T-helper 2 cell treated with Interferon-gamma antibody and Interleukin-4, amounts not matched to agents 5 μg/mL and 100 μg/mL, for 36 hours (primary cell): ENCODE measurements around the gene PDE6A.
"Not testable (repeated sequence)": the region's sequence is repeated elsewhere in the genome, so short reads cannot be mapped to it uniquely, and the experiment has no call there.

Experiments used
- DNase-seq: peaks from one replicate; pipeline ENCODE4 v3.0.0; 2021; ENCODE audit warnings: low spot score
- H3K27ac Mint-ChIP-seq: one replicate; pipeline ENCODE4 v1.8.0; 2021; ENCODE audit warnings: mild to moderate bottlenecking, mixed read lengths
- H3K27me3 Mint-ChIP-seq: one replicate; pipeline ENCODE4 v1.8.0; 2021; ENCODE audit warnings: low read depth, mixed read lengths
- H3K36me3 Mint-ChIP-seq: one replicate; pipeline ENCODE4 v1.8.0; 2021; ENCODE audit warnings: low read depth, mixed read lengths
- H3K4me1 Mint-ChIP-seq: one replicate; pipeline ENCODE4 v1.8.0; 2021; ENCODE audit warnings: low read depth, mixed read lengths
- H3K4me3 Mint-ChIP-seq: one replicate; pipeline ENCODE4 v1.8.0; 2022; ENCODE audit warnings: mild to moderate bottlenecking, moderate library complexity, mixed read lengths
- H3K9me3 Mint-ChIP-seq: one replicate; pipeline ENCODE4 v1.8.0; 2021; ENCODE audit warnings: mixed read lengths

The PDE6A gene

DNA sequence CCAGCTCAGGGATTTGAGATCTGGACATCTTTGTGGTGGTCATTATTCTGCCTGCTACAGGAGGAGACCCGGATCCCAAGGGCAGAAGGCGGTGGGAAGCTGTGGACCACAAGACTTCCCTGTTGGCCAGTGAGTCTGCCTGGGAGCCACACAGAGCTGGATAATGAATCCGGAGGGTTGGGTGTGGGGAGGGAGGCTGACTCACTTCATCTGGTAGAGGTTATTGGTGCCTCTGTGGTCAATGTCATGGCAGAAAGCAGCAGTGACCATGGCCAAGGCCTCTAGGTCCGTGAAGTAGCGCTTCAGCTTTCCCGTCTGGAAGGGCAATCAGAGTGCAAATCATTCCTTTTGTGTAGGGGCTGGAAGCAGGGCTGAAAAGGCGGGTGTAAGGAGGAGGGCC lies 58.5 kb downstream of the PDE6A start:
- H3K27ac Mint-ChIP-seq: no peak overlapping the region
- peaks cover 7% of the 10 kb centered on the region for H3K27me3 Mint-ChIP-seq
- no peak overlapping the region for H3K4me3 Mint-ChIP-seq
- H3K4me1 Mint-ChIP-seq: no peaks in the 10 kb centered on the region
- no peaks in the 10 kb centered on the region for H3K9me3 Mint-ChIP-seq
- H3K36me3 Mint-ChIP-seq: no peaks in the 10 kb centered on the region
- DNase-seq: no peak

DNA sequence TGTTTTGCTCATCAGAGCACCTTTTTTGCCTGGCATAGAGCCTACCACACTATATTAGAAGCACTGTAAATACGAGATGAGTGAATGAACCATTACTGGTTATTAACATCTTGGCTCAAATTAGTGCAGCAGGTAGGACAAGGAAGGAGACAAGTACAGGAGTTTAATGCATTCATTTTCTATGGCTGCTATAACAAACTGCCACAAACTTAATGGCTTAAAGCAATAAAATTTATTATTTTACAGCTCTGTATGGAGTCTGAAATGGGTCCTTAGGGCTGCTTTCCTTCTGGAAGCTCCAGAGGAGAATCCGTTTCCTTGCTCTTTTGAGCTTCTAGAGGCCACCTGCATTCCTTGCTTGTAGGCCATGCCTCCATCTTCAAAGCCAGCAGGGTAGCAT lies 59.1 kb downstream of the PDE6A start:
- Mint-ChIP-seq H3K4me3 (no peak overlapping the region), H3K27ac (no peak overlapping the region)

DNA sequence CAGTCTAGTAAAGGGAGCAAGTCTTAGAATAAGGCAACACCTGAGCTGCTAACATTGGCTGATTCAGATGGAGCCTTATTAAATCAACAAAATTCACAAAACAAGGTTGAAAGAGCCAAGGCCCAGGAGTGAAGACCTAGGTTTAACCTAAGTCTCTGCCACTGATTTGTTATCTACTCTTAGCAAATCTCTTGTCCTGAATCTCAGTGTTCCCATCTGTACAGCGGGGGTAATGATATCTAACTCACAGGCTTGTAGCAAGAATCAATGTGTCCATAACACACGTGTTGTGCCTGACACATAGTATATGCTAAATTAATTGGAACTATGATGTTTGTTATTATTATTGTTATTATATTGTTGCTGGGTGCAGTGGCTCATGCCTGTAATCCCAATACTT lies 61.0 kb downstream of the PDE6A start:
- Mint-ChIP-seq H3K36me3 (no peaks in the 10 kb centered on the region), H3K4me1 (no peaks in the 10 kb centered on the region), H3K27me3 (peaks cover 6% of the 10 kb centered on the region), H3K4me3 (no peak overlapping the region), H3K27ac (no peak overlapping the region), H3K9me3 (no peaks in the 10 kb centered on the region)
- DNase-seq: no peak

More for the DNA sequence above, 59.1 kb downstream of the PDE6A start:
- Mint-ChIP-seq H3K4me1 (no peaks in the 10 kb centered on the region), H3K27me3 (peaks cover 7% of the 10 kb centered on the region), H3K9me3 (no peaks in the 10 kb centered on the region), H3K36me3 (no peaks in the 10 kb centered on the region)
- DNase-seq: no peak

- H3K9me3 Mint-ChIP-seq, H3K36me3 Mint-ChIP-seq, DNase-seq, H3K27me3 Mint-ChIP-seq, H3K4me1 Mint-ChIP-seq, H3K27ac Mint-ChIP-seq, H3K4me3 Mint-ChIP-seq: not testable (repeated sequence)
Observed at GRCh38 chr5:149882633-149883032, 62.0 kb downstream of the PDE6A start.

DNA sequence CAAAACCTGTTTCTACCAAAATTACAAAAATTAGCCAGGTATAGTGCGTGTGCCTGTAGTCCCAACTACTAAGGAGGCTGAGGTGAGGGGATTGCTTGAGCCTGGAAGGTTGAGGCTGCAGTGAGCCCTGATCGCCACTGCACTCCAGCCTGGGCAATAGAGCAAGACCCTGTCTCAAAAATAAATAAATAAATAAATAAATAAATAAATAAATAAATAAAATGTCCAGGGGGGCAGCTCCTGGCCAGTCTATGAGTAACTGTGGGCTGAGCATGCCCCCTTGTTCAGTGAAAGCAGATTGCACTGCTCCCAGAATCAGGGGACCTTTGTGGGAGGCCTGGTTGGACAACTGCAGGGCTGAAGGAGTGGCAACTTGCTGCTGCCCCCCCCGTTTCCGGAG lies 62.7 kb downstream of the PDE6A start:
- no peaks in the 10 kb centered on the region for H3K4me1 Mint-ChIP-seq
- H3K27ac Mint-ChIP-seq: no peak overlapping the region
- H3K4me3 Mint-ChIP-seq: no peak overlapping the region
- H3K9me3 Mint-ChIP-seq: no peaks in the 10 kb centered on the region
- peaks cover 5% of the 10 kb centered on the region for H3K27me3 Mint-ChIP-seq
- H3K36me3 Mint-ChIP-seq: no peaks in the 10 kb centered on the region
- no peak for DNase-seq

- Mint-ChIP-seq H3K27ac (no peak overlapping the region), H3K36me3 (no peaks in the 10 kb centered on the region), H3K4me1 (no peaks in the 10 kb centered on the region), H3K9me3 (no peaks in the 10 kb centered on the region), H3K4me3 (no peak overlapping the region), H3K27me3 (peaks cover 5% of the 10 kb centered on the region)
- no peak for DNase-seq
Observed at GRCh38 chr5:149881069-149881622, 63.4 kb downstream of the PDE6A start.

- not testable (repeated sequence) for H3K9me3 Mint-ChIP-seq, H3K4me1 Mint-ChIP-seq, H3K27me3 Mint-ChIP-seq, DNase-seq, H3K4me3 Mint-ChIP-seq, H3K36me3 Mint-ChIP-seq, H3K27ac Mint-ChIP-seq
Observed at GRCh38 chr5:149879593-149879992, 65.0 kb downstream of the PDE6A start.

DNA sequence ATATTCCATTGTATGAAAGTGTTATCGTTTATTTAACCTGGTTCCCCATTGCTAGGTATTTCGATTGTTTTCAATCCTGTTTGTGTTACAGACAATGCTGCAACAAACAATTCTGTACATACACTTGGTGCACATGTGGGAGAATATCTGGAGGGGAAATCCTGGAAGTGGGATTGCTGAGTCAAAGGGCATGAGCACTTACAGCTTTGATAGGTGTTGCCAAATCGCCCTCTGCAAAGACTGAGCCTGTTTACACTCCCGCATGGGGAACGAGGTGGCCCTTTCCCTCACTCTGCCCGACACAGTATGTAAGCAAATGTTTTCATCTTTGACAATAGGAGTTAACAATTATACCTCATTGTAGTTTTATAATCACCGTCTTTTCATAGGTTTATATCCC lies 66.2 kb downstream of the PDE6A start:
- no peak overlapping the region for H3K4me3 Mint-ChIP-seq
- H3K36me3 Mint-ChIP-seq: no peaks in the 10 kb centered on the region
- no peak overlapping the region for H3K27ac Mint-ChIP-seq
- H3K4me1 Mint-ChIP-seq: no peaks in the 10 kb centered on the region
- H3K9me3 Mint-ChIP-seq: no peaks in the 10 kb centered on the region
- peaks cover 3% of the 10 kb centered on the region for H3K27me3 Mint-ChIP-seq
- no peak for DNase-seq

GRCh38 chr5:149873896-149874295 lies 70.7 kb downstream of the PDE6A start:
- Mint-ChIP-seq H3K9me3 (no peaks in the 10 kb centered on the region), H3K4me1 (no peaks in the 10 kb centered on the region), H3K27me3 (peaks cover 4% of the 10 kb centered on the region), H3K4me3 (no peak overlapping the region), H3K36me3 (no peaks in the 10 kb centered on the region), H3K27ac (no peak overlapping the region)
- no peak for DNase-seq

DNA sequence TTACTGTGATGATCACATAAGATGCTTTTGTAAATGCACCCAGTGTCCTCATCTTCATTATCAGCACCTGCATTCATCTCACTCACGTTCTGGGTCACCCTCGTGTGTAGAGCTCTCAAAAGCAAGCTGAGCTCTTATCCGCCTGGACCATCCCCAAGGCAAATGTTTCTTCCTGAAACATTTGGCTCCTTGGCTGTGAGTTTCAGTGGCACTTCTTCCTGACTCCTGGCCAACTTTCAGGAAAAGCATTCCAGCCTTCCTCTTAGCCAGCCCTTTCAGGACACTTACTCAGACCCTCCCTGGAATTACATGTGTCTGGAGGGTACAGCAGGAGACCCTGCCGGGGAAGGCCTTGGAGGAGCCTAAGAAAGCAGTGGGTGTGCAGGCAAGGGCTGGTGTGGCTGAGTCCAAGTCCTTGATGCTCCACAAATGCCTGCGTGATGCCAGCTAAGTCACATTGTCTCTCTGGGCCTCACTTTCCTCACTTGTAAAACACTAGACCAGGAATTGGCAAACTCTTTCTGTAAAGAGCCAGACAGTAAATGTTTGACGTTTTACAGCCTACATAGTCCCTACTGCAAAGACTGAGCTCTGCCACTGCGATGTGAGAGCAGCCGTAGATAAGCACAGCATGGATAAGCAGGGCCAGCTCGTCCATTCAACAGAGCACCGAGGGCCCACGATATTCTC lies 72.1 kb downstream of the PDE6A start:
- Mint-ChIP-seq H3K4me3 (no peak overlapping the region), H3K27ac (no peak overlapping the region), H3K9me3 (no peaks in the 10 kb centered on the region), H3K27me3 (peaks cover 4% of the 10 kb centered on the region), H3K36me3 (no peaks in the 10 kb centered on the region), H3K4me1 (no peaks in the 10 kb centered on the region)
- no peak for DNase-seq

- H3K4me1 Mint-ChIP-seq: no peaks in the 10 kb centered on the region
- no peak for DNase-seq
- H3K4me3 Mint-ChIP-seq: no peak overlapping the region
- peaks cover 4% of the 10 kb centered on the region for H3K27me3 Mint-ChIP-seq
- no peaks in the 10 kb centered on the region for H3K9me3 Mint-ChIP-seq
- no peaks in the 10 kb centered on the region for H3K36me3 Mint-ChIP-seq
- no peak overlapping the region for H3K27ac Mint-ChIP-seq
Observed at GRCh38 chr5:149871471-149871870, 73.1 kb downstream of the PDE6A start.

GRCh38 chr5:149870697-149871096 lies 73.9 kb downstream of the PDE6A start:
- peaks cover 4% of the 10 kb centered on the region for H3K27me3 Mint-ChIP-seq
- H3K36me3 Mint-ChIP-seq: no peaks in the 10 kb centered on the region
- no peak for DNase-seq
- H3K27ac Mint-ChIP-seq: no peak overlapping the region
- no peaks in the 10 kb centered on the region for H3K4me1 Mint-ChIP-seq
- no peaks in the 10 kb centered on the region for H3K9me3 Mint-ChIP-seq
- no peak overlapping the region for H3K4me3 Mint-ChIP-seq

GRCh38 chr5:149870232-149870631 lies 74.4 kb downstream of the PDE6A start:
- no peak for DNase-seq
- Mint-ChIP-seq H3K27ac (no peak overlapping the region), H3K36me3 (no peaks in the 10 kb centered on the region), H3K9me3 (no peaks in the 10 kb centered on the region), H3K27me3 (peaks cover 4% of the 10 kb centered on the region), H3K4me1 (no peaks in the 10 kb centered on the region), H3K4me3 (no peak overlapping the region)

DNA sequence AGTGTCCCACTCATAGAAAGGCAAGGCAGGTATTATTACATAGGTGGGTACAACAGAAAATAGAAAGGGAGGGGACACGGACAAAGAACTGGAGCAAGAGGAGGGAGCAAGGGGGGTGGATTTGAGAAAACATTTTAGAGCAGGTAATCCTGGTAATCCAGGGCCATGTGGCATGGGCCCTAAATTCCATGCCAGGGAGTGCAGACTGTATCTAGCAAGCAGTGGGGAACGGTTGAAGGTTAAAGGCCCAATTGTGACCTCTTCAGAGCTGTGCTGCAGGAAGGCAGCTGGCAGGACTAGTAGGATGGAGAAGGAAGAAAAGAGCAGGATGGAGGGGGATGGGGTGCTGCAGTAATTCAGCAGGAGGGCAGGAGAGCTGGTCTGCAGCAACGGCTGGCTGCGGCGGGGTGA lies 75.2 kb downstream of the PDE6A start:
- no peaks in the 10 kb centered on the region for H3K4me1 Mint-ChIP-seq
- no peaks in the 10 kb centered on the region for H3K36me3 Mint-ChIP-seq
- no peak overlapping the region for H3K27ac Mint-ChIP-seq
- no peaks in the 10 kb centered on the region for H3K9me3 Mint-ChIP-seq
- H3K27me3 Mint-ChIP-seq: peaks cover 4% of the 10 kb centered on the region
- no peak overlapping the region for H3K4me3 Mint-ChIP-seq
- DNase-seq: no peak

GRCh38 chr5:149865746-149866145 lies 78.8 kb downstream of the PDE6A start:
- H3K36me3 Mint-ChIP-seq: no peaks in the 10 kb centered on the region
- H3K27me3 Mint-ChIP-seq: no peaks in the 10 kb centered on the region
- H3K4me1 Mint-ChIP-seq: peaks cover 5% of the 10 kb centered on the region
- no peaks in the 10 kb centered on the region for H3K9me3 Mint-ChIP-seq
- no peak overlapping the region for H3K27ac Mint-ChIP-seq
- no peak overlapping the region for H3K4me3 Mint-ChIP-seq
- no peak for DNase-seq
